CD8-positive, alpha-beta memory T cell (primary cell): ENCODE measurements around the gene NCAPG2. TPM values are rescaled to one million over a fixed set of nuclear protein-coding genes. Genes with fewer than 3 reads are reported as not detected.
"Not testable (repeated sequence)": the region's sequence is repeated elsewhere in the genome, so short reads cannot be mapped to it uniquely, and the experiment has no call there.

Experiments used
- CTCF ChIA-PET: fragments of 350-600 bp; sonication (Branson Sonifier 250); formaldehyde crosslinking; loops from one replicate; lab custom pipeline; 2021; ENCODE audit warnings: antibody characterized with exemption; lab: Charles Lee
- POLR2A ChIA-PET: fragments of 350-600 bp; sonication (Branson Sonifier 250); formaldehyde crosslinking; loops from one replicate; lab custom pipeline; 2021; ENCODE audit warnings: antibody characterized with exemption; lab: Charles Lee
- DNase-seq, 5 donors: peaks; one replicate each; pipeline versions ENCODE4 v3.0.0 to v3.0.0-alpha.2; 2020 to 2022; ENCODE audit warnings: mixed read lengths in 1 of 5
- H3K27ac ChIP-seq: one replicate; pipeline ENCODE4 v1.7.0; 2013; ENCODE audit warnings: low read depth, mild to moderate bottlenecking, low read length, moderate library complexity
- H3K27me3 ChIP-seq: 2 replicates; pipeline ENCODE4 v1.7.0; 2013; ENCODE audit warnings: low read length, mild to moderate bottlenecking; ENCODE audit not compliant: insufficient read depth, poor library complexity, severe bottlenecking
- H3K36me3 ChIP-seq: 2 replicates; pipeline ENCODE4 v1.7.0; 2013; ENCODE audit warnings: mild to moderate bottlenecking, low read length, moderate library complexity; ENCODE audit not compliant: insufficient read depth
- H3K4me1 ChIP-seq: 2 replicates; pipeline ENCODE4 v1.7.0; 2013; ENCODE audit warnings: mild to moderate bottlenecking, low read length, moderate library complexity; ENCODE audit not compliant: insufficient read depth
- H3K4me3 ChIP-seq: 2 replicates; pipeline ENCODE4 v1.7.0; 2013; ENCODE audit warnings: mild to moderate bottlenecking, low read length
- H3K9me3 ChIP-seq: 2 replicates; pipeline ENCODE4 v1.7.0; 2013; ENCODE audit warnings: mild to moderate bottlenecking, low read length
- H3K27ac Mint-ChIP-seq, 8 donors: one replicate each; pipeline ENCODE4 v1.8.0; 2020 to 2021; ENCODE audit warnings: mixed read lengths in 8 of 8, mild to moderate bottlenecking in 6 of 8, inconsistent platforms in 3 of 8, moderate library complexity in 3 of 8
- H3K27me3 Mint-ChIP-seq, 2 donors: one replicate each; pipeline ENCODE4 v1.8.0; 2020 to 2021; ENCODE audit warnings: mixed read lengths in 2 of 2, mild to moderate bottlenecking in 1 of 2, moderate library complexity in 1 of 2
- H3K36me3 Mint-ChIP-seq, 3 donors: one replicate each; pipeline ENCODE4 v1.8.0; 2020 to 2021; ENCODE audit warnings: mixed read lengths in 3 of 3, inconsistent platforms in 1 of 3, mild to moderate bottlenecking in 1 of 3
- H3K4me1 Mint-ChIP-seq, 3 donors: one replicate each; pipeline ENCODE4 v1.8.0; 2020 to 2021; ENCODE audit warnings: mixed read lengths in 3 of 3, inconsistent platforms in 1 of 3, mild to moderate bottlenecking in 1 of 3
- H3K4me3 Mint-ChIP-seq, 7 donors: one replicate each; pipeline ENCODE4 v1.8.0; 2020 to 2021; ENCODE audit warnings: mixed read lengths in 7 of 7, mild to moderate bottlenecking in 6 of 7, moderate library complexity in 4 of 7, inconsistent platforms in 2 of 7
- H3K9me3 Mint-ChIP-seq, 5 donors: one replicate each; pipeline ENCODE4 v1.8.0; 2020 to 2022; ENCODE audit warnings: mixed read lengths in 5 of 5, mild to moderate bottlenecking in 3 of 5, moderate library complexity in 2 of 5, inconsistent platforms in 1 of 5
- polyA plus RNA-seq: library from polyadenylated mRNA; unstranded; fragments of 300-500 nt; fragmentation: Illumina TruSeq; gene quantifications from one replicate; pipeline ENCODE4 v1.2.3, GENCODE V29; 2021
- total RNA-seq, 2 experiments: library from RNA; stranded (reverse); gene quantifications; one replicate each; pipeline ENCODE4 v1.2.3, GENCODE V29; 2021

Gene NCAPG2
- total and polyA plus RNA-seq, 3 experiments from 2014 or later = 4.3 to 75.5 (median 71.4) TPM

- CTCF ChIA-PET = no interaction called here
- no peaks in the 10 kb centered on the region for H3K27me3 ChIP-seq
- H3K27me3 Mint-ChIP-seq = peaks cover 0 to 1% of the 10 kb centered on the region in 2 donors
Observed at GRCh38 chr7:158702944-158703343, 1.7 kb downstream of the NCAPG2 start.

GRCh38 chr7:158702196-158702595 is 2.4 kb downstream of the NCAPG2 start:
- Histone ChIP-seq H3K4me3 (no peak overlapping the region), H3K4me1 (peaks cover 13% of the 10 kb centered on the region), H3K36me3 (no peaks in the 10 kb centered on the region), H3K27ac (no peak overlapping the region), H3K27me3 (no peaks in the 10 kb centered on the region), H3K9me3 (no peaks in the 10 kb centered on the region)
- Mint-ChIP-seq H3K4me3 (peak overlapping the region in 1 of 7 donors; percentile 84), H3K27me3 (no peaks in the 10 kb centered on the region), H3K27ac (peak overlapping the region in 1 of 8 donors; percentile 63), H3K4me1 (peaks cover 17 to 34% (median 32%) of the 10 kb centered on the region in 3 donors), H3K36me3 (peaks cover 0 to 6% (median 3%) of the 10 kb centered on the region in 3 donors), H3K9me3 (no peaks in the 10 kb centered on the region)
- DNase-seq = no peak
- ChIA-PET CTCF (interaction anchor here (0.9 kb wide), 1 partner anchor 274 kb away, joined by 4 read pairs; no protein-coding TSS in a partner anchor), POLR2A (no interaction called here)

More at GRCh38 chr7:158702944-158703343, 1.7 kb downstream of the NCAPG2 start:
- Mint-ChIP-seq H3K9me3 (no peaks in the 10 kb centered on the region), H3K4me3 (peak overlapping the region in 6 of 7 donors; percentile 10 to 84 (median 78)), H3K27ac (peak overlapping the region in 5 of 8 donors; percentile 10 to 84 (median 31)), H3K36me3 (peaks cover 0 to 6% (median 3%) of the 10 kb centered on the region in 3 donors), H3K4me1 (peaks cover 17 to 34% (median 32%) of the 10 kb centered on the region in 3 donors)
- DNase-seq = no peak
- Histone ChIP-seq H3K4me1 (peaks cover 13% of the 10 kb centered on the region), H3K9me3 (no peaks in the 10 kb centered on the region), H3K36me3 (no peaks in the 10 kb centered on the region), H3K27ac (no peak overlapping the region), H3K4me3 (no peak overlapping the region)
- POLR2A ChIA-PET = no interaction called here

DNA sequence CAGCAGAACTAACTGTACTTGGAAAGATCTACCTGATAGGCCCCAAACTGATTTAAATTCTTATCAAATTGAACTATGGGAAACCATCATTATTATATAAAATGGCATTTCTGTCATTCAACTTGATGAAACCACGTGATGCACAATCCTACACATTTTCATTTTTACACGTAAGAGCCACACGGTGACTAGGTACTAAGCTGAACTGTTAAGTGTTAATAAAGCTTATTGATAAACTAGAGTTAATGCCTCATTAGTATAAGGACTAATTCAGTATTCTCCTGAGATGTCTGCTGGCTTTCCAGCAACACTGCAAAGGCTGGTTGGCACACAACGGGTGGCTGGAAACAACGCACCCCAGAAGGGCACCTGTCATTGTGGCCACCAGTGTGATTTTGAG is 4.6 kb downstream of the NCAPG2 start:
- H3K27ac ChIP-seq = no peak overlapping the region
- H3K9me3 ChIP-seq = no peaks in the 10 kb centered on the region
- H3K27ac Mint-ChIP-seq = peak overlapping the region in 2 of 8 donors; percentile 7 to 11
- H3K4me3 Mint-ChIP-seq = no peak overlapping the region
- H3K9me3 Mint-ChIP-seq = no peaks in the 10 kb centered on the region
- peaks cover 10 to 36% (median 33%) of the 10 kb centered on the region in 3 donors for H3K4me1 Mint-ChIP-seq
- peaks cover 8% of the 10 kb centered on the region for H3K4me1 ChIP-seq
- H3K27me3 Mint-ChIP-seq = no peaks in the 10 kb centered on the region
- no peak overlapping the region for H3K4me3 ChIP-seq
- ChIA-PET CTCF (interaction anchor here (1.4 kb wide), 1 partner anchor 277 kb away, joined by 7 read pairs; no protein-coding TSS in a partner anchor), POLR2A (no interaction called here)
- H3K36me3 Mint-ChIP-seq = peaks cover 0 to 6% (median 3%) of the 10 kb centered on the region in 3 donors
- no peaks in the 10 kb centered on the region for H3K27me3 ChIP-seq
- H3K36me3 ChIP-seq = no peaks in the 10 kb centered on the region
- no peak for DNase-seq

- Histone ChIP-seq H3K4me1 (peaks cover 8% of the 10 kb centered on the region), H3K27me3 (no peaks in the 10 kb centered on the region), H3K4me3 (no peak overlapping the region), H3K9me3 (no peaks in the 10 kb centered on the region), H3K36me3 (no peaks in the 10 kb centered on the region), H3K27ac (no peak overlapping the region)
- H3K36me3 Mint-ChIP-seq = peaks cover 0 to 3% (median 2%) of the 10 kb centered on the region in 3 donors
- no peaks in the 10 kb centered on the region for H3K9me3 Mint-ChIP-seq
- H3K4me3 Mint-ChIP-seq = no peak overlapping the region
- H3K4me1 Mint-ChIP-seq = peaks cover 10 to 36% (median 30%) of the 10 kb centered on the region in 3 donors
- no peak for DNase-seq
- CTCF ChIA-PET = interaction anchor here (1.9 kb wide), 1 partner anchor 277 kb away, joined by 13 read pairs; no protein-coding TSS in a partner anchor
- POLR2A ChIA-PET = no interaction called here
- H3K27me3 Mint-ChIP-seq = no peaks in the 10 kb centered on the region
- peak overlapping the region in 1 of 8 donors; percentile 5 for H3K27ac Mint-ChIP-seq
Observed at GRCh38 chr7:158699341-158699740, 5.3 kb downstream of the NCAPG2 start.

DNA sequence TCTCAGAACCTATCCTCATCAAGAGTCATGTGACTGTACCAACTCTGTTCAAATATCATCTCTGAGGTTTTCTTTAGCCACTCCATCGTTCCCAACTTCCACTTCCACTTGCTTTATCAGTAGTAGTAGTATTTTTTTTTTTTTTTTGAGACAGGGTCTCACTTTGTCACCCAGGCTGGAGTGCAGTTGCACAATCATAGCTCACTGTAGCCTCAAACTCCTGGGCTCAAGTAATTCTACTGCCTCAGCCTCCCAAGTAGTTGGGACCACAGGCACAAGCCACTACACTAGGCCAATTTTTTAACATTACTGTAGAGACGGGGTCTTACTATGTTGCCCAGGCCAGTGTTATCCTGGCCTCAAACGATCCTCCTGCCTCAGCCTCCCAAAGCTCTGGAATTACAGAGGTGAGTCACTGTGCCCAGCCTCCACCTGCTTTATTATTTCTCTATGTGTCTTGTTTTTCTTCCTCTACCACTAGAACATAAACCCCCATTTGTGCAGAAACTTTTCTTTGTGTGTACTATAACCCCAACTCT is 5.9 kb downstream of the NCAPG2 start:
- peak overlapping the region in 2 of 8 donors; percentile 0 to 86 for H3K27ac Mint-ChIP-seq
- Histone ChIP-seq H3K36me3 (no peaks in the 10 kb centered on the region), H3K27ac (no peak overlapping the region), H3K27me3 (no peaks in the 10 kb centered on the region), H3K4me1 (peaks cover 2% of the 10 kb centered on the region), H3K9me3 (no peaks in the 10 kb centered on the region), H3K4me3 (no peak overlapping the region)
- H3K4me3 Mint-ChIP-seq = no peak overlapping the region
- no peaks in the 10 kb centered on the region for H3K9me3 Mint-ChIP-seq
- peaks cover 0 to 3% (median 2%) of the 10 kb centered on the region in 3 donors for H3K36me3 Mint-ChIP-seq
- H3K27me3 Mint-ChIP-seq = no peaks in the 10 kb centered on the region
- CTCF ChIA-PET = interaction anchor here (1.9 kb wide), 1 partner anchor 278 kb away, joined by 13 read pairs; no protein-coding TSS in a partner anchor
- POLR2A ChIA-PET = no interaction called here
- DNase-seq = no peak
- H3K4me1 Mint-ChIP-seq = peaks cover 10 to 38% (median 30%) of the 10 kb centered on the region in 3 donors

- H3K27ac ChIP-seq, H3K36me3 Mint-ChIP-seq, H3K36me3 ChIP-seq, H3K27ac Mint-ChIP-seq, H3K27me3 ChIP-seq, H3K27me3 Mint-ChIP-seq, H3K4me1 ChIP-seq, H3K9me3 Mint-ChIP-seq, POLR2A ChIA-PET, H3K9me3 ChIP-seq, DNase-seq, H3K4me3 ChIP-seq: not testable (repeated sequence)
- Mint-ChIP-seq H3K4me3 (peak overlapping the region in 1 of 7 donors; percentile 24), H3K4me1 (peaks cover 3 to 30% (median 21%) of the 10 kb centered on the region in 3 donors)
- CTCF ChIA-PET = interaction anchor here (1.9 to 3.2 kb wide), 2 partner anchors 279 kb away, joined by 13 to 45 read pairs; no protein-coding TSS in a partner anchor
Observed at GRCh38 chr7:158697597-158697996, 7.0 kb downstream of the NCAPG2 start.

DNA sequence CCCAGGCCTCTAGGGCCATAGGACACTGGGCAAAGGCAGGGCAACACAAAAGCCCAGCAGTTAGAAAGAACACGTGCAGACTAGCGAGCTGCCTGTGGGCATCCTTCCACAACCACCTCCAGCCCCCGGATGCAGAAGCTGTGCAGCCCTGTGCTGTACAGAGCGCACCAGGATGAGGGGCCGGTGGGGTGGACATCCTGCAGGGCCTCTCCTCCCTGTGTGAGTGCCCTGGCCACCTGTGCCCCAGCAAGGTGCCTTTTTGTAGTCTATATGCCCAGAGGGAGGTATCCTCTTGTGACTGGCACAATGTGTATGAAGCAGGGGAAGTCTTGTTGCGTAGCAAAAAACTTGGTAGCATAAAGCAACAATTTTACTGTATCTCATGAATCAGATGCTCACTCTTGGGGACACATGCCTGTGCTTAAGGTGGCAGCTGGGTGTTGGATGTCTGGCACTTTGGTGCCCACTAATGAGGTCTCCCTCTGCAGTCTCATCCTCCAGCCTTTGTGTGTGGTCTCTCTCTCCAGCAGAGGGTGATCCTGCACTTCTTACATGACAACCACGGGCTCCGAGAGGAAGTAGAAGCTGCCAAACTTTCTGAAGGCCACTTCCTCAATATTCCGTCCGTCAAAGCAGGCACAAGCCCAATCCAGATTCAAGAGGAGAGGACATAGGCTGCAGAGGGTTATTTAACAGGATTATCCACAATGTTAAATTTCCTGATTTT is 8.7 kb downstream of the NCAPG2 start:
- Histone ChIP-seq H3K4me3 (no peak overlapping the region), H3K27ac (no peak overlapping the region), H3K4me1 (no peaks in the 10 kb centered on the region), H3K27me3 (no peaks in the 10 kb centered on the region), H3K36me3 (no peaks in the 10 kb centered on the region), H3K9me3 (no peaks in the 10 kb centered on the region)
- Mint-ChIP-seq H3K9me3 (no peaks in the 10 kb centered on the region), H3K27me3 (no peaks in the 10 kb centered on the region), H3K4me1 (peaks cover 3 to 24% (median 15%) of the 10 kb centered on the region in 3 donors), H3K27ac (peak overlapping the region in 5 of 8 donors; percentile 17 to 87 (median 46)), H3K36me3 (peaks cover 0 to 3% (median 0%) of the 10 kb centered on the region in 3 donors), H3K4me3 (peak overlapping the region in 2 of 7 donors; percentile 44 to 82)
- CTCF ChIA-PET = interaction anchor here (1.1 to 3.2 kb wide), 5 partner anchors 16 to 287 kb away, joined by 3 to 45 read pairs (median 4); no protein-coding TSS in a partner anchor
- POLR2A ChIA-PET = interaction anchor here (1.0 kb wide), 1 partner anchor 281 kb away, joined by 3 read pairs; no protein-coding TSS in a partner anchor
- DNase-seq = peak; percentile 12 to 61 (median 33)
